Measurements from ENCODE around the gene PLGLB2.
"Not testable (repeated sequence)": the region's sequence is repeated elsewhere in the genome, so short reads cannot be mapped to it uniquely, and the experiment has no call there.

Gene PLGLB2

DNA sequence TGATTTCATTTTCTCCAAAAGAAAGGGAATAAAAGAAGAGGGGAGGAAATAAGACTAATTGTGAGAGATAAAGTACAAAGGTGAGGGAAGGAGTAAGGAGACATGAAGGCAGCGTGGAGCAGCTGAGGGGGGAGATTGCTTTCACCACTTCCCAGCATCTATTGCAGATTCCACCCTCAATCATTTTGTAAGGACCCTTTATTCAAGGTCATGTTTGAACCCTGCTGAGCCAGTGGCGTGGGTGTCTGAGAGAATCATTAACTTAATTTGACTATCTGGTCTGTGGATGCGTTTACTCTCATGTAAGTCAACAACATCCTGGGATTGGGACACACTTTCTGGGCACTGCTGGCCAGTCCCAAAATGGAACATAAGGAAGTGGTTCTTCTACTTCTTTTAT, at the start of gene PLGLB2:
Gene PLGLB2, plus strand, starts transcription at position 297 of the 400 bp plus-strand sequence. Its CDS starts 67 bp downstream, at position 364.
- not testable (repeated sequence) for DNase-seq (ENCODE audit: low read depth); H3K4me3 ChIP-seq (ENCODE audit: low read length)

GRCh38 chr2:87704572-87705323, 43.1 kb upstream of the PLGLB2 start:
- DNase-seq (ENCODE audit: low read depth); H3K4me3 ChIP-seq (ENCODE audit: low read length): not testable (repeated sequence)

DNA sequence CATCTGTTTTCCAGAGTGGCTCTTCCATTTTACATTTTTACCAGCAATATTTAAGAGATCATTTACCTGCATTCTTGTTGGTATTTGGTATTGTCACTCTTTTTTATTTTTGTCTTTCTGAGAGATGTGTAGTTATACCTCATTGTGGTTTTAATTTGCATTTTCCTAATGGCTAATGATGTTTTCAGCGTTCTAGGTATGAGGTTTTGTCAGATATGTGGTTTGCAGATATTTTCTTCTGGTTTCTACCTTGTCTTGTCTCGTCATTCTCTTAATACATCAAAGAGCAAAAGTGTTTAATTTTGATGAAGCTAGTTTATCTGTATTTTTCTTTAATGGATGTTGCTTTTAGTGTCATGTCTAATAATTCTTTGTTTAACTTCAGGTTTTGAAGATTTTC, 39.5 kb upstream of the PLGLB2 start:
- not testable (repeated sequence) for DNase-seq (ENCODE audit: low read depth)

GRCh38 chr2:87727940-87728599, 19.8 kb upstream of the PLGLB2 start:
- not testable (repeated sequence) for H3K4me3 ChIP-seq (ENCODE audit: low read length); DNase-seq (ENCODE audit: low read depth)

More for the DNA sequence above, 39.5 kb upstream of the PLGLB2 start:
- H3K4me3 ChIP-seq (ENCODE audit: low read length) = not testable (repeated sequence)

DNA sequence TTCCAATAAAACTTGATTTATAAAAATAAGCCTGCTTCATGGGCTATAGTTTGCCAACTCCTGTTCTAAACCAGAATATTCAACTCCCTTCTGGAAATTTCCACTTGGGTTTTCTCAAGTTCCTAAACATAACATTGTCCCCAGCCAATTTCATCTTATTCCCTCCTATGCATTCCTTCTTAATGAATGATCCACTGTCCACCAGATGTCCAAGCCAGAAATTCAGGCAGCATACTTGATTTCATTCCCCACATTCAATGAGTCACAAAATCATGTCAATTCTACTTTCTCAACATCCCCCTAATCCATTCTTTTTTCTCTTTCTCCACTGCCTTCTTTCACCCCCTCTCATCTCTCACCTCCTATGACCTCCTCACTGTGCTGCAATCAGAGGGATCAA, 7.0 kb upstream of the PLGLB2 start:
- DNase-seq (ENCODE audit: low read depth); H3K4me3 ChIP-seq (ENCODE audit: low read length): not testable (repeated sequence)

- not testable (repeated sequence) for DNase-seq (ENCODE audit: low read depth); H3K4me3 ChIP-seq (ENCODE audit: low read length)
These were observed 5.3 kb upstream of the PLGLB2 start for GRCh38 chr2:87742393-87743108.

DNA sequence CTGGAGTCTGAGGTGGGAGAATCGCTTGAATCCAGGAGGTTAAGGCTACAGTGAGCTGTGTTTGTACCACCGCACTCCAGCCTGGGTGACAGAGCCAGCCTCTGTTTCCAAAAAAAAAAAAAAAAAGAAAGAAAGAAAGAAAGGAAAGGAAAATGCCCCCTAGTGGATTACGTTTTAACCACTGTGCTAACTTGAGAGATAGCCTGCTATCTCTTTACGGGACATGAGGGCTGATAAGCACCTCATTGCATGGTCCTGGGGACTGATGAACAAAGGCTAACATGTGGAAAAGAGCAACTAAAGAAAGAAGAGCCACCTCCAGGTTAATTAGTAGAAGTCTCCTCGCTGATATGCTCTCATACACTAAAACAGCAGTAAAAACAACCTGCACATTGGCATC, 4.2 kb upstream of the PLGLB2 start:
- DNase-seq (ENCODE audit: low read depth); H3K4me3 ChIP-seq (ENCODE audit: low read length): not testable (repeated sequence)

GRCh38 chr2:87745353-87745951, 2.4 kb upstream of the PLGLB2 start:
- DNase-seq (ENCODE audit: low read depth); H3K4me3 ChIP-seq (ENCODE audit: low read length): not testable (repeated sequence)

- DNase-seq (ENCODE audit: low read depth); H3K4me3 ChIP-seq (ENCODE audit: low read length): not testable (repeated sequence)
These were observed 637 bp downstream of the PLGLB2 start for GRCh38 chr2:87748524-87748923.

- DNase-seq (ENCODE audit: low read depth); H3K4me3 ChIP-seq (ENCODE audit: low read length): not testable (repeated sequence)
These were observed 2.7 kb downstream of the PLGLB2 start for GRCh38 chr2:87750560-87750959.

DNA sequence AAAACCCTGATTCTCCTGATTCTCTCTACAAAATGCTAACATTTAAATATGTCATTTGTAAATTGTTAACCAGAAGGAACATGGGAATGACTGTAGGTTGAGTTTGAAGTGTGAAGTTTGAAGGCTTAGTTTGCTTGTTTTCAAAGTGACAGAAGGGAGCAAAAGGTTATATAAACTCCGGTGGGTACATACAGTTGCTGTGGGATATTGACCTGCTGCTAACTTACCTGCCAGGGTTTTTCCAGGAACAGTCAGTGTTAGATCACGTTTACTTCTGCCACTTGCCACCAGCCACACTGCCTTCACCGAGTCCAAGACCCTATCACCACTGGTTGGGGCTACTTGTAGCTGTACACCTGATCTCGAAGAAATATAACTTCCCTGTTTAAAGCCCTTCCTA, 6.9 kb downstream of the PLGLB2 start:
- not testable (repeated sequence) for H3K4me3 ChIP-seq (ENCODE audit: low read length); DNase-seq (ENCODE audit: low read depth)
